Measurements from ENCODE around the gene CYP1A2.
"Not testable (repeated sequence)": the region's sequence is repeated elsewhere in the genome, so short reads cannot be mapped to it uniquely, and the experiment has no call there.

CYP1A2 gene

DNA sequence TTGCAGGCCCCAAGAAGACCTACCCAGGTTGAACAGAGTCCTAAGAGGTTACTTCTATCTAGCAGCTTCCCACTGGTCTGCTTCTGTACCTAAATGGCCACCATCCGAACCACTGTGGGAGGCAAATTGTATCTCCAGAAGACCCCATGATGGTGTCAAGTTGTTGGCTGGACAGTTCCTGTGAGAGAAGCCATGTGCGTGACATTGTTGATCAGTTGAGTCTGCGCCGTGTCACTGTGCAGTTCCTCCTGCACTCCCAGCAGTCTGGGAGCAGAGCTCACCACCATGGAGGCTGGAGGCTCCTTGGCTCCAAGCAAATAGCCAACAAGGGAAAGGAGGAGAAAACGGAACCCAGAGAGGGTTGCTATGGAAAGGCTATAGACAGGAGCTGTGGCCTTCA, 15.8 kb upstream of the CYP1A2 start:
- H3K4me1 ChIP-seq (ENCODE audit: low read depth, poor library complexity, severe bottlenecking): no peaks in the 10 kb centered on the region
- H3K36me3 ChIP-seq (ENCODE audit: insufficient read depth): no peaks in the 10 kb centered on the region
- no peak overlapping the region for H2AFZ ChIP-seq (ENCODE audit: low read depth)
- no peak overlapping the region for H3K4me3 ChIP-seq (IDR thresholded peaks at IDR 0.05; ENCODE audit: insufficient read depth, low read depth, low read length)
- H3K79me2 ChIP-seq (ENCODE audit: insufficient read depth, low read depth): no peaks in the 10 kb centered on the region
- no peak overlapping the region for H3K27ac ChIP-seq
- H3K27me3 ChIP-seq (ENCODE audit: insufficient read depth, low read depth): no peaks in the 10 kb centered on the region
- no peak overlapping the region for H3K4me2 ChIP-seq
- no peaks in the 10 kb centered on the region for H4K20me1 ChIP-seq (ENCODE audit: insufficient read depth)
- no peak for TF ChIP-seq CTCF (conservative IDR thresholded peaks at IDR 0.05; ENCODE audit: low read depth, low read length)
- no peak overlapping the region for H3K9ac ChIP-seq

DNA sequence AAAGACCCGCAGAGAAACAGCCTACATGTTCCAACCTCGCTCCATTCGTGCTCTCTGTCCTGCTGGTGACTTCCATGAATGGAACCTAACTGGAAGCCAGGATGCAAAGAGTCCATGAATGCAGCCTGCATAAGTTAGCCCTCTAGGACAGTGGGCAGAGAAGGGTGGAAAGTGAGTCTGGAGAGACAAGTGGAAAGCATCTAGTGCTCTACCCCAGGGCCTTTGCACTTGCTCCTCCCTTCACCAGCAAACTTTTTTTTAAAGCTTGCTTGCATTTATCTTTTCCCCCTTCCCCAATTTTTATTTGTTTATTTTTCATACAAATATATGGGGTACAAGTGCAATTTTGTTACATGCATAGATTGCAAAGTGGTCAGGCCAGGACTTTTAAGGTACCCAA, 15.4 kb upstream of the CYP1A2 start:
- no peaks in the 10 kb centered on the region for H3K36me3 ChIP-seq (ENCODE audit: insufficient read depth)
- no peak for TF ChIP-seq CTCF (conservative IDR thresholded peaks at IDR 0.05; ENCODE audit: low read depth, low read length)
- H2AFZ ChIP-seq (ENCODE audit: low read depth): no peak overlapping the region
- H3K27ac ChIP-seq: no peak overlapping the region
- no peaks in the 10 kb centered on the region for H4K20me1 ChIP-seq (ENCODE audit: insufficient read depth)
- H3K27me3 ChIP-seq (ENCODE audit: insufficient read depth, low read depth): no peaks in the 10 kb centered on the region
- no peak overlapping the region for H3K4me2 ChIP-seq
- no peak overlapping the region for H3K9ac ChIP-seq
- H3K4me3 ChIP-seq (IDR thresholded peaks at IDR 0.05; ENCODE audit: insufficient read depth, low read depth, low read length): no peak overlapping the region
- no peaks in the 10 kb centered on the region for H3K79me2 ChIP-seq (ENCODE audit: insufficient read depth, low read depth)
- H3K4me1 ChIP-seq (ENCODE audit: low read depth, poor library complexity, severe bottlenecking): no peaks in the 10 kb centered on the region

GRCh38 chr15:74735305-74735704, 13.3 kb upstream of the CYP1A2 start:
- H3K4me2 ChIP-seq: no peak overlapping the region
- TF ChIP-seq CTCF (conservative IDR thresholded peaks at IDR 0.05; ENCODE audit: low read depth, low read length): no peak

DNA sequence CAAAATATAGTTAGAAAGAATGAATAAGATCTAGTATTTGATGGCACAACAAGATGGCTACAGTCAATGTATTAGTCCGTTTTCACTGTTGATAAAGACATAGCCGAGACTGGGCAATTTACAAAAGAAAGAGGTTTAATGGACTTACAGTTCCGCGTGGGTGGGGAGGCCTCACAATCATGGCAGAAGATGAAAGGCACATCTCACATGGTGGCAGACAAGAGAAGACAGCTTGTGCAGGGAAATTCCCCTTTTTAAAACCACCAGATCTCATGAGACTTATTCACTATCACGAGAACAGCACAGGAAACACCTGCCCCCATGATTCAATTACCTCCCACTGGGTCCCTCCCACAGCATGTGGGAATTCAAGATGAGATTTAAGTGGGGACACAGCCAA, 10.4 kb upstream of the CYP1A2 start:
- H3K27me3 ChIP-seq (ENCODE audit: insufficient read depth, low read depth); H3K4me1 ChIP-seq (ENCODE audit: low read depth, poor library complexity, severe bottlenecking); H3K79me2 ChIP-seq (ENCODE audit: insufficient read depth, low read depth); H4K20me1 ChIP-seq (ENCODE audit: insufficient read depth); H3K36me3 ChIP-seq (ENCODE audit: insufficient read depth); H3K9ac ChIP-seq; H3K4me3 ChIP-seq (IDR thresholded peaks at IDR 0.05; ENCODE audit: insufficient read depth, low read depth, low read length); H3K4me2 ChIP-seq; H3K27ac ChIP-seq; H2AFZ ChIP-seq (ENCODE audit: low read depth): not testable (repeated sequence)

More at GRCh38 chr15:74735305-74735704, 13.3 kb upstream of the CYP1A2 start:
- H3K4me1 ChIP-seq (ENCODE audit: low read depth, poor library complexity, severe bottlenecking): no peaks in the 10 kb centered on the region
- no peaks in the 10 kb centered on the region for H3K79me2 ChIP-seq (ENCODE audit: insufficient read depth, low read depth)
- H3K9ac ChIP-seq: no peak overlapping the region
- H3K27ac ChIP-seq: no peak overlapping the region
- no peaks in the 10 kb centered on the region for H4K20me1 ChIP-seq (ENCODE audit: insufficient read depth)
- no peaks in the 10 kb centered on the region for H3K27me3 ChIP-seq (ENCODE audit: insufficient read depth, low read depth)
- H3K4me3 ChIP-seq (IDR thresholded peaks at IDR 0.05; ENCODE audit: insufficient read depth, low read depth, low read length): no peak overlapping the region
- H2AFZ ChIP-seq (ENCODE audit: low read depth): no peak overlapping the region
- H3K36me3 ChIP-seq (ENCODE audit: insufficient read depth): no peaks in the 10 kb centered on the region

- Histone ChIP-seq H3K27ac (no peak overlapping the region), H3K4me2 (no peak overlapping the region), H3K27me3 (ENCODE audit: insufficient read depth, low read depth) (no peaks in the 10 kb centered on the region), H3K4me3 (IDR thresholded peaks at IDR 0.05; ENCODE audit: insufficient read depth, low read depth, low read length) (no peak overlapping the region), H3K79me2 (ENCODE audit: insufficient read depth, low read depth) (no peaks in the 10 kb centered on the region), H3K36me3 (ENCODE audit: insufficient read depth) (no peaks in the 10 kb centered on the region), H2AFZ (ENCODE audit: low read depth) (no peak overlapping the region), H3K4me1 (ENCODE audit: low read depth, poor library complexity, severe bottlenecking) (no peaks in the 10 kb centered on the region), H4K20me1 (ENCODE audit: insufficient read depth) (no peaks in the 10 kb centered on the region), H3K9ac (no peak overlapping the region)
- no peak for TF ChIP-seq CTCF (conservative IDR thresholded peaks at IDR 0.05; ENCODE audit: low read depth, low read length)
Observed at GRCh38 chr15:74742422-74742821, 6.2 kb upstream of the CYP1A2 start.
